Activated CD8-positive, alpha-beta memory T cell treated with anti-CD3 and anti-CD28 coated beads, Interleukin-2, amount 50 U/mL, for 24 hours (primary cell): Measurements from ENCODE around the gene FAM53B.

Source experiments
- DNase-seq: peaks from one replicate; pipeline ENCODE4 v3.0.0-alpha.2; 2020; ENCODE audit errors: extremely low read depth

FAM53B gene

GRCh38 chr10:124678557-124679240, 65.5 kb downstream of the FAM53B start:
- no peak for DNase-seq

- no peak for DNase-seq
Observed at GRCh38 chr10:124677749-124678556, 66.2 kb downstream of the FAM53B start.

GRCh38 chr10:124677293-124677699, 66.9 kb downstream of the FAM53B start:
- no peak for DNase-seq

GRCh38 chr10:124676416-124677062, 67.6 kb downstream of the FAM53B start:
- DNase-seq = no peak

GRCh38 chr10:124675824-124676223, 68.4 kb downstream of the FAM53B start:
- DNase-seq = no peak

DNA sequence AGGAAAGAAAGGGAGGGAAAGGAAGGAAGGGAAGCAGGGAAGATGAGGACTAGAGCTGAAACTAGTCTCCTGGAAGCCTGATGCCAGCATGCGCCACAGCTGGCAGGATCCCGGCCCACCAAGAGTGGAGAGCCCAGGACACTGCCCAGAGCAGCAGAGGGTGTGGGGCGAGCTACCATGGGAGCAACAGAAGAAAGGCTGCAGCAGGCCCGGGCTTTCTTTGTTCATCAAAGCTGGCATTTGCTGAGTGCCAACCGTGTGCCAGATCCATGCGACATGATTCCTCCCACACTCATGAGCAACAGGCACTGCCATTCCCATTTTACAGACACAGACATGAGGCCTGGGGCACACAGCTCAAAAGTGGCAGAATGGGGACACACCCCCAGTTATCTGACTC, 68.9 kb downstream of the FAM53B start:
- no peak for DNase-seq

GRCh38 chr10:124674768-124675222, 69.4 kb downstream of the FAM53B start:
- no peak for DNase-seq

GRCh38 chr10:124672181-124672638, 72.0 kb downstream of the FAM53B start:
- DNase-seq = no peak

- no peak for DNase-seq
Observed at GRCh38 chr10:124671486-124672075, 72.6 kb downstream of the FAM53B start.

GRCh38 chr10:124670849-124671248, 73.3 kb downstream of the FAM53B start:
- no peak for DNase-seq

GRCh38 chr10:124669824-124670654, 74.1 kb downstream of the FAM53B start:
- no peak for DNase-seq

- DNase-seq = no peak
Observed at GRCh38 chr10:124669141-124669823, 74.9 kb downstream of the FAM53B start.

- no peak for DNase-seq
Observed at GRCh38 chr10:124668517-124669051, 75.6 kb downstream of the FAM53B start.

GRCh38 chr10:124667425-124668345, 76.5 kb downstream of the FAM53B start:
- DNase-seq = no peak

DNA sequence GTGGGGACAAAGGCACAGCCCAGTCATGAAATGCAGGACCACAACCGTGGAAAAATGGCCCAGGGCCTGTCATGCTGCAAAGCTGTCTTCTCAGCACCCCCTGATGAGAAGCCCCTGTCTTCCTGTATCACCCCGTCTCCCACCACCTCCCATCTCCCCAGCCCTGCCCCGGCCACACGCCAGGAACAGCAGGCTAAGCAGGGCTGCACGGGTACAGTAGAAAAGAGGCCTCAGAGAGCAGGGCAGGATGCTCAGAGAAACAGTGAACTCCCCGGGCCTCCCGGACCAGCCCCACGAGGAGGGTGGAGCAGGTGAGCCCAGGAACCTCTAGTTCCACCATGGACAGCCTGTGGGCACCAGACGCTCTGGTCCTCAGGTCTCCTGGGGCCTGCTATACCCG, 77.7 kb downstream of the FAM53B start:
- no peak for DNase-seq

DNA sequence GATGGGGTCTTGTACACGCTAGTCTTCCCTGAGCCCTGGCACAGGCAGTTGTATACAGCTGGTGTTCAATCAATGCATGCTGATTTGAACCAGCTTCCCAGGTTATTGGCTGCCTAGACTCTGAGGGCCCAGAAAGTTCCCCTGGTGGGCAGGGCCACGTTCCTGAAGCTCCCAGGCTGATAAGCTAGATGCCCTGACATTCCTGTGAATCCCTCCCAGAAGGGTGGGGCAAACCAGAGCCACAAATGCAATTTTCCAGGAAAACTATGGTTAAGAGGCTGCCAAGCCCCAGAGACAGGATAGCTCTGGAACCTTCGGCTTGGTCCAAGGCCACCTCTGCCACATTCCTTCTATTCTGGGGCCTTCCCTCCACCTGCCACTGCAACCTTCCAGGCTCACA, 78.2 kb downstream of the FAM53B start:
- no peak for DNase-seq

GRCh38 chr10:124665558-124665957, 78.6 kb downstream of the FAM53B start:
- no peak for DNase-seq

DNA sequence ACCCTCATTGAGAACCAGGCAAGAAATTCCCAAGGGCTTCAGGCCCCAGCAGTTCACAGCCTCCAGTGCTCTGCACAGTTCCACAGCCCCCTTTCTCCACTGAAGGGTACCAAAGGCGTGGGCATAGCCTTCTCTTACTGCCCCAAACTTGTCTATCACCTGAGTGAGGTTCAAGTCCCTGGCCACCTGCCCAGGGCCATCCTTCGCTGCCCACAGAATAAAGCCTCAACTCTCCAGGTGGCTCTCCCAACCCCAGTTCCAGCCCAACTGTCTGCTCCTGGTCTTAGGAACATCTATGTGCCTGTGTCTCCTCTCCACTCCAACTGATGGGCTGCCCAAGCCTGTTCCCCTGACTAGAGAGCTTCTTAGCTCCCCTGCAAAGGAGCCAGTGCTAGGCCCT, 79.1 kb downstream of the FAM53B start:
- no peak for DNase-seq

- no peak for DNase-seq
Observed at GRCh38 chr10:124663766-124664360, 80.3 kb downstream of the FAM53B start.
